OCI-LY1 (cell line): ENCODE measurements around the gene IRF4.

Source experiments
- H2AFZ ChIP-seq: fragments of 200-600 bp; sonication (generic), shearing (Covaris generic); 2 replicates; pipeline ENCODE4 v1.6.0; 2014; ENCODE audit warnings: antibody characterized with exemption, mild to moderate bottlenecking, low read length
- H3F3A ChIP-seq: fragments of 200-600 bp; sonication (generic), shearing (Covaris generic); 2 replicates; pipeline ENCODE4 v1.6.0; 2014; ENCODE audit warnings: mild to moderate bottlenecking, antibody characterized with exemption, low read length, moderate library complexity; ENCODE audit not compliant: insufficient read depth
- H3K27ac ChIP-seq: fragments of 200-600 bp; sonication (generic); 2 replicates; pipeline ENCODE4 v1.5.1; 2014; ENCODE audit warnings: low read length, mixed run types, mild to moderate bottlenecking, low read depth; ENCODE audit not compliant: poor library complexity, severe bottlenecking
- H3K27me3 ChIP-seq: fragments of 200-600 bp; sonication (generic); 2 replicates; pipeline ENCODE4 v1.6.0; 2014; ENCODE audit warnings: antibody characterized with exemption, mild to moderate bottlenecking, low read length, moderate library complexity; ENCODE audit not compliant: insufficient read depth
- H3K36me3 ChIP-seq: fragments of 200-600 bp; sonication (generic); 2 replicates; pipeline ENCODE4 v1.6.1; 2014; ENCODE audit warnings: mild to moderate bottlenecking, antibody characterized with exemption, low read length, moderate library complexity, mixed read lengths; ENCODE audit not compliant: insufficient read depth
- H3K4me1 ChIP-seq: fragments of 200-600 bp; sonication (generic); 2 replicates; pipeline ENCODE4 v1.5.1; 2014; ENCODE audit warnings: mild to moderate bottlenecking, low read length, moderate library complexity; ENCODE audit not compliant: insufficient read depth, severe bottlenecking
- H3K4me2 ChIP-seq: fragments of 200-600 bp; sonication (generic), shearing (Covaris generic); 2 replicates; pipeline ENCODE4 v1.6.1; 2014; ENCODE audit warnings: low read length
- H3K4me3 ChIP-seq: fragments of 200-600 bp; sonication (generic); 2 replicates; pipeline ENCODE4 v1.5.1; 2014; ENCODE audit warnings: low read length, low read depth, mild to moderate bottlenecking, mixed read lengths; ENCODE audit not compliant: poor library complexity, severe bottlenecking
- H3K79me2 ChIP-seq: fragments of 200-600 bp; shearing (Covaris generic); 2 replicates; pipeline ENCODE4 v1.6.1; 2016; ENCODE audit warnings: mixed run types, low read length, mixed read lengths; ENCODE audit not compliant: insufficient read depth
- H3K9ac ChIP-seq: fragments of 200-600 bp; sonication (generic), shearing (Covaris generic); 2 replicates; pipeline ENCODE4 v1.6.1; 2014; ENCODE audit warnings: mild to moderate bottlenecking, low read length, mixed read lengths
- H3K9me2 ChIP-seq: fragments of 200-600 bp; sonication (generic), shearing (Covaris generic); 2 replicates; pipeline ENCODE4 v1.6.1; 2014; ENCODE audit warnings: low read depth, mild to moderate bottlenecking, low read length, mixed read lengths
- H3K9me3 ChIP-seq: fragments of 200-600 bp; shearing (Covaris generic); 2 replicates; pipeline ENCODE4 v1.6.1; 2014; ENCODE audit warnings: low read length, mixed read lengths
- H4K20me1 ChIP-seq: fragments of 200-600 bp; sonication (generic), shearing (Covaris generic); 2 replicates; pipeline ENCODE4 v1.6.0; 2016; ENCODE audit warnings: mild to moderate bottlenecking, low read length; ENCODE audit not compliant: insufficient read depth
- EZH2 ChIP-seq: fragments of 200-600 bp; sonication (generic), shearing (Covaris generic); IDR thresholded peaks from 2 replicates; pipeline ENCODE4 v1.8.0; 2017; ENCODE audit warnings: borderline replicate concordance, mixed run types, mild to moderate bottlenecking, antibody characterized with exemption, low read length, moderate library complexity, mixed read lengths
- TF ChIP-seq, protein P1 (sequence below): fragments of 200-600 bp; sonication (generic), shearing (Covaris generic); IDR thresholded peaks from 2 replicates; pipeline ENCODE4 v1.5.1; 2017; ENCODE audit warnings: mild to moderate bottlenecking, antibody characterized with exemption, low read length, moderate library complexity, mixed read lengths

The IRF4 gene

DNA sequence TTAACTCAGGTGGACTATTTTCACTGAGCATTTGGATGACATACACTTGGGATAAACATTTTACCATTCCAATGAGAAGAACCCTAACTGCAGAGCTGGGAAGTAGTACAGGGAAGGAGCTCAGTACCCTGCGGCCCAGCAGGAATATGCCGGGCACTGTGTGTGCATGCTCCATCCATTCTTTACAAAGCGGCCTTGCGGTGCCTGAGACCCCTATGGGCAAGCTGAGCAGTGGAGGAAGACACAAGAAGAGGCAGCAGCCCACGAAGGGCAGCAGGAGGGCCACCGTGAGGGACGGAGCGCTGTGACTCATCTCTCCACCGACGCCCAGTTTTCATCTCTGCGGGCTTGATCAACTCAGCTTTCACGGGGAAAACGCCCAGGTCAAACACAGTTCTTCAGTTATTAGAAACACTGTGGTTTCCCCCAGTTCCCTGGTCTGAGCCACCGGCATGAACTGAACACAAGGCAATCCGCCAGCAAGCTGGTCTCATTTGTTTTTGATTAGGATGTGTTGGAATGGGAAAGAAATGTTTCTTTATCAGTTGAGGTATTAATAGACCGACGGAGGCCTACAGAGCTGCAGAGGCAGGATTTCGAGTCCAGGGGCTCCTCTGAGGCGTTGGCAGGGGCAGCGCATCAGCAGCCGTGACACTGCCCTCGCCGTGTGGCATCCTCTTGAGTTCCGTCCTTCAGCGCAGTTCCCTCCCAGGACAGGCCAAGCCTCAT lies 44.9 kb downstream of the IRF4 start:
- Histone ChIP-seq H3F3A (no peaks in the 10 kb centered on the region), H3K4me2 (no peak overlapping the region), H3K27me3 (peaks cover 12% of the 10 kb centered on the region; the same call in 1 of the 2 replicates), H3K9ac (no peak overlapping the region), H3K79me2 (no peaks in the 10 kb centered on the region), H3K27ac (no peak overlapping the region), H4K20me1 (no peaks in the 10 kb centered on the region), H2AFZ (no peak overlapping the region), H3K36me3 (no peaks in the 10 kb centered on the region), H3K9me2 (no peaks in the 10 kb centered on the region), H3K9me3 (no peaks in the 10 kb centered on the region), H3K4me3 (no peak overlapping the region), H3K4me1 (no peaks in the 10 kb centered on the region)
- TF ChIP-seq EZH2 = no peak
- TF ChIP-seq, protein P1, sequence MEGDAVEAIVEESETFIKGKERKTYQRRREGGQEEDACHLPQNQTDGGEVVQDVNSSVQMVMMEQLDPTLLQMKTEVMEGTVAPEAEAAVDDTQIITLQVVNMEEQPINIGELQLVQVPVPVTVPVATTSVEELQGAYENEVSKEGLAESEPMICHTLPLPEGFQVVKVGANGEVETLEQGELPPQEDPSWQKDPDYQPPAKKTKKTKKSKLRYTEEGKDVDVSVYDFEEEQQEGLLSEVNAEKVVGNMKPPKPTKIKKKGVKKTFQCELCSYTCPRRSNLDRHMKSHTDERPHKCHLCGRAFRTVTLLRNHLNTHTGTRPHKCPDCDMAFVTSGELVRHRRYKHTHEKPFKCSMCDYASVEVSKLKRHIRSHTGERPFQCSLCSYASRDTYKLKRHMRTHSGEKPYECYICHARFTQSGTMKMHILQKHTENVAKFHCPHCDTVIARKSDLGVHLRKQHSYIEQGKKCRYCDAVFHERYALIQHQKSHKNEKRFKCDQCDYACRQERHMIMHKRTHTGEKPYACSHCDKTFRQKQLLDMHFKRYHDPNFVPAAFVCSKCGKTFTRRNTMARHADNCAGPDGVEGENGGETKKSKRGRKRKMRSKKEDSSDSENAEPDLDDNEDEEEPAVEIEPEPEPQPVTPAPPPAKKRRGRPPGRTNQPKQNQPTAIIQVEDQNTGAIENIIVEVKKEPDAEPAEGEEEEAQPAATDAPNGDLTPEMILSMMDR = no peak

DNA sequence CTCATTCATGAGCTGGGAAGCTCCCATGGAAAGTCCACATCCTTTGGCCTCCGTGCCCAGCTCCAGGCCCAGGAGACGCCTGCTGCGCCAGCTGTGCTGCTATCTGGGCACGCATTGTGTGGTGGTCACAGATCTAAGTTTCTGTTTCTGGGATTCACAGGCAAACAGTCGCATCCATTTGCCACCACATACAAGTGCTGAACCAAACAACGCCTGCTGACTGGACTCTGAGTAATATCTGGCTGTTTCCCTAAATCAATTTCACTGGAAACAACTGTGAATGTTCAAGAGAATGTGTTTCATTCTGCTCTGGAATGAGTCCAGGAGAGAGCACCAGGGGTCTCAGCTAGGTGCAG lies 45.5 kb downstream of the IRF4 start:
- H3K4me2 ChIP-seq = no peak overlapping the region
- no peaks in the 10 kb centered on the region for H3K4me1 ChIP-seq
- H3K27me3 ChIP-seq = peaks cover 9% of the 10 kb centered on the region; the same call in 1 of the 2 replicates
- no peaks in the 10 kb centered on the region for H3K36me3 ChIP-seq
- H3K4me3 ChIP-seq = no peak overlapping the region
- no peaks in the 10 kb centered on the region for H3K9me2 ChIP-seq
- H3K9me3 ChIP-seq = no peaks in the 10 kb centered on the region
- no peak overlapping the region for H2AFZ ChIP-seq
- H4K20me1 ChIP-seq = no peaks in the 10 kb centered on the region
- no peak overlapping the region for H3K9ac ChIP-seq
- no peaks in the 10 kb centered on the region for H3K79me2 ChIP-seq
- H3F3A ChIP-seq = no peaks in the 10 kb centered on the region
- H3K27ac ChIP-seq = no peak overlapping the region
- no peak for TF ChIP-seq EZH2
- TF ChIP-seq, protein P1 = no peak

DNA sequence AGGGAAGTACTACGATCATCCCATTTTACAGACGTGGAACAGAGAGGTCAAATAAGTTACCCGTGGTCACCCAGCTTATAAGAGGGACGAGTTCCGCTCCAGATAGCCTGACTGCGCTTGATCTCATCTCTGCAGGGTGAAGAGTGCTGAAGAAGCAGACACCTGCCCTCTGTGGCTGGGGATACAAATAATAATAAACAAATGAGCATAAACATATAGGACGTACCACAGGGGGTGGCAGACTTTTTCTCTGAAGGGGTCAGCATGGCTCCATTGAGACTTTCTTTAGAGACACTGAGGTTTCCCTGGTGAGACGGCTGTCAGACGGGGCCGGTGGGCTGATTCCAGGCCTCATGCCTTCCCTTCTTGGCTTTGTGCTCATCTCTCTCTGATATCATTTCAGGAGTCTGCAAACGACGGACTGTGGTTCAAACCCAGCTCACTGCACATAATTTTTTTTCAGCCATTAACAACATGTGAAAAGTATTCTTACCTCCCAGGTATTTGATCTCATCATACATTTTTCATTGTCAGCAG lies 47.1 kb downstream of the IRF4 start:
- H3F3A ChIP-seq = no peaks in the 10 kb centered on the region
- H2AFZ ChIP-seq = no peak overlapping the region
- H3K9me2 ChIP-seq = no peaks in the 10 kb centered on the region
- H4K20me1 ChIP-seq = no peaks in the 10 kb centered on the region
- no peak for TF ChIP-seq EZH2
- peaks cover 4% of the 10 kb centered on the region; the same call in 1 of the 2 replicates for H3K27me3 ChIP-seq
- no peak overlapping the region for H3K27ac ChIP-seq
- H3K36me3 ChIP-seq = no peaks in the 10 kb centered on the region
- no peaks in the 10 kb centered on the region for H3K4me1 ChIP-seq
- no peak overlapping the region for H3K4me3 ChIP-seq
- no peak overlapping the region for H3K9ac ChIP-seq
- H3K9me3 ChIP-seq = no peaks in the 10 kb centered on the region
- no peak overlapping the region for H3K4me2 ChIP-seq
- H3K79me2 ChIP-seq = no peaks in the 10 kb centered on the region

DNA sequence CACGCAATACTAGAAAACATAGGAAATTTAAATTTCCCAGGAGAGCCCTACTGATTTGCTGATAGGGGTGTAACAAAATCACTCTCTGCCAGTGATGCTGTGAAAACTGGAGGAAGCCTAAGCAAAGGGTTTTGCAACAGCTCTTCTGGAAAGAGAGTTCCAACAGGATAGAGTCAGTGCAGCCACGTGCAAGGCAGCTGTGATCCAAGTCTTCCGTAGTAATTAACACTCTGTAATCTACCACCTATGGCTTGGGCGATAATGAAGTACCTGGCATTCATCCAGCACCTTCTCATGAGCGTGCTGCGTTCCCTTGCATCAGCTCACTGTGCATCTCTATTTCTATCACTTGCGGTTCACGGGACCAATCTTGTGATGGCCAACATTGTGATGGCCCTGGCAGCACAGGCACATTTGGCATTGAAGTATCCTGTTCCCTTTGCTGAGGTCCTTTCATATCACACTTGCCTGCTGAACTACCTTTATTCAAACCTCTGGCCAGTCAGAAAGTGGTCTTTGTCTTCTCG lies 48.2 kb downstream of the IRF4 start:
- H3K9ac ChIP-seq = no peak overlapping the region
- TF ChIP-seq, protein P1 = no peak
- TF ChIP-seq EZH2 = no peak
- no peaks in the 10 kb centered on the region for H3K36me3 ChIP-seq
- H3K4me2 ChIP-seq = no peak overlapping the region
- H3K9me3 ChIP-seq = no peaks in the 10 kb centered on the region
- H2AFZ ChIP-seq = no peak overlapping the region
- H3K9me2 ChIP-seq = no peaks in the 10 kb centered on the region
- H3K27ac ChIP-seq = no peak overlapping the region
- H3F3A ChIP-seq = no peaks in the 10 kb centered on the region
- H4K20me1 ChIP-seq = no peaks in the 10 kb centered on the region
- H3K4me3 ChIP-seq = no peak overlapping the region
- H3K27me3 ChIP-seq = peaks cover 4% of the 10 kb centered on the region; the same call in 1 of the 2 replicates
- no peaks in the 10 kb centered on the region for H3K79me2 ChIP-seq
- no peaks in the 10 kb centered on the region for H3K4me1 ChIP-seq
